IMR-90 (cell line): ENCODE results near the gene DOCK6. TPM values are rescaled to one million over a fixed set of nuclear protein-coding genes. Genes with fewer than 3 reads are reported as not detected.
A peak's percentile ranks its signal among the peaks of the same experiment; 100 is the strongest.

Experiments used
- ATAC-seq: fragments of 200-7000 bp; cut with Tn5 transposase; 2 replicates; pipeline ENCODE4 v1.9.1; 2020; ENCODE audit warnings: low read depth, mild to moderate bottlenecking, moderate library complexity
- Bru-seq: library from RNA; stranded (reverse); fragments of 400-500 nt; gene quantifications from one replicate; lab custom pipeline; 2021; lab: Mats Ljungman, UMichigan
- BruChase-seq, 2 experiments: library from RNA; stranded (reverse); fragments of 400-500 nt; gene quantifications; one replicate each; lab custom pipeline; 2021; lab: Mats Ljungman, UMichigan
- BruUV-seq: library from RNA; stranded (reverse); fragments of 400-500 nt; replicated peaks from 2 replicates; lab custom pipeline; 2021; lab: Mats Ljungman, UMichigan
- CTCF ChIA-PET: fragments of 300-600 bp; formaldehyde crosslinking; extraction: SDS; loops from one replicate; lab custom pipeline; 2021; ENCODE audit warnings: antibody characterized with exemption; lab: Yijun Ruan, JAX
- POLR2A ChIA-PET: fragments of 300-600 bp; sonication (Branson Sonifier 250); formaldehyde crosslinking; loops from one replicate; lab custom pipeline; 2022; ENCODE audit warnings: antibody characterized with exemption; ENCODE audit not compliant: unreplicated experiment; lab: Charles Lee
- DNase-seq: peaks from one replicate; pipeline ENCODE4 v3.0.0; 2013
- H2AFZ ChIP-seq: replicated peaks from 2 replicates; pipeline ENCODE3; 2013; ENCODE audit warnings: low read length, mild to moderate bottlenecking; ENCODE audit not compliant: poor library complexity
- H2AK5ac ChIP-seq: 2 replicates; pipeline ENCODE4 v1.6.1; 2013; ENCODE audit warnings: low read depth, low read length, inconsistent platforms
- H2AK9ac ChIP-seq: replicated peaks from 2 replicates; pipeline ENCODE3; 2013; ENCODE audit warnings: mild to moderate bottlenecking, low read depth, low read length, moderate library complexity; ENCODE audit not compliant: poor library complexity
- H2BK120ac ChIP-seq: 2 replicates; pipeline ENCODE4 v1.6.1; 2013; ENCODE audit warnings: low read depth, low read length, inconsistent platforms
- H2BK15ac ChIP-seq: 3 replicates; pipeline ENCODE4 v1.6.1; 2013; ENCODE audit warnings: low read depth, low read length, inconsistent platforms
- H2BK20ac ChIP-seq: 2 replicates; pipeline ENCODE4 v1.6.1; 2013; ENCODE audit warnings: low read depth, mild to moderate bottlenecking, inconsistent platforms, low read length, moderate library complexity
- H2BK5ac ChIP-seq: 2 replicates; pipeline ENCODE4 v1.6.1; 2013; ENCODE audit warnings: mild to moderate bottlenecking, low read depth, low read length, inconsistent platforms; ENCODE audit not compliant: poor library complexity, severe bottlenecking
- H3K14ac ChIP-seq: replicated peaks from 2 replicates; pipeline ENCODE4 v1.6.1; 2013; ENCODE audit warnings: low read depth, low read length, inconsistent platforms
- H3K18ac ChIP-seq: 2 replicates; pipeline ENCODE4 v1.6.1; 2013; ENCODE audit warnings: low read depth, low read length, control low read depth
- H3K23ac ChIP-seq: 2 replicates; pipeline ENCODE4 v1.6.1; 2013; ENCODE audit warnings: low read depth, low read length, inconsistent platforms
- H3K27ac ChIP-seq: 2 replicates; pipeline ENCODE4 v1.5.1; 2013; ENCODE audit warnings: mild to moderate bottlenecking, control low read depth, low read length; ENCODE audit not compliant: insufficient read depth
- H3K27me3 ChIP-seq: 2 replicates; pipeline ENCODE4 v1.6.1; 2013; ENCODE audit warnings: low read length; ENCODE audit not compliant: control insufficient read depth, insufficient read depth
- H3K36me3 ChIP-seq: 2 replicates; pipeline ENCODE4 v1.6.1; 2013; ENCODE audit warnings: low read length, mixed read lengths; ENCODE audit not compliant: control insufficient read depth, insufficient read depth
- H3K4ac ChIP-seq: 2 replicates; pipeline ENCODE4 v1.6.1; 2013; ENCODE audit warnings: low read depth, low read length, inconsistent platforms
- H3K4me1 ChIP-seq: 2 replicates; pipeline ENCODE4 v1.6.1; 2013; ENCODE audit warnings: low read length, mixed read lengths; ENCODE audit not compliant: control insufficient read depth, insufficient read depth
- H3K4me2 ChIP-seq: 2 replicates; pipeline ENCODE4 v1.6.1; 2013; ENCODE audit warnings: low read depth, mild to moderate bottlenecking, control low read depth, low read length, moderate library complexity
- H3K4me3 ChIP-seq: 2 replicates; pipeline ENCODE4 v1.5.1; 2013; ENCODE audit warnings: low read depth, mild to moderate bottlenecking, control low read depth, low read length, moderate library complexity; ENCODE audit not compliant: insufficient read depth
- H3K56ac ChIP-seq: 2 replicates; pipeline ENCODE4 v1.6.1; 2013; ENCODE audit warnings: low read length, inconsistent platforms; ENCODE audit not compliant: insufficient read depth; ENCODE audit errors: extremely low read depth
- H3K79me1 ChIP-seq, 2 experiments: 2 replicates each; pipeline ENCODE4 v1.6.1; 2013; ENCODE audit warnings: low read length in 2 of 2, inconsistent platforms in 1 of 2, low read depth in 1 of 2
- H3K9ac ChIP-seq: 2 replicates; pipeline ENCODE4 v1.6.1; 2013; ENCODE audit warnings: low read depth, low read length, control low read depth
- H3K9me1 ChIP-seq: 2 replicates; pipeline ENCODE4 v1.6.1; 2013; ENCODE audit warnings: low read length, inconsistent platforms; ENCODE audit not compliant: insufficient read depth
- H3K9me3 ChIP-seq: 2 replicates; pipeline ENCODE4 v1.6.1; 2013; ENCODE audit warnings: low read length; ENCODE audit not compliant: control insufficient read depth, insufficient read depth
- H4K20me1 ChIP-seq: 2 replicates; pipeline ENCODE4 v1.6.1; 2013; ENCODE audit warnings: low read length, inconsistent platforms; ENCODE audit not compliant: insufficient read depth
- H4K5ac ChIP-seq: 2 replicates; pipeline ENCODE4 v1.6.1; 2013; ENCODE audit warnings: mild to moderate bottlenecking, low read depth, low read length, control low read depth
- H4K8ac ChIP-seq, 2 experiments: 2 replicates each; pipeline ENCODE4 v1.6.1; 2013; ENCODE audit warnings: low read depth in 2 of 2, low read length in 2 of 2, control low read depth in 1 of 2, inconsistent platforms in 1 of 2
- H4K91ac ChIP-seq: 2 replicates; pipeline ENCODE4 v1.6.1; 2013; ENCODE audit warnings: low read depth, low read length, inconsistent platforms; ENCODE audit not compliant: insufficient read depth
- FOS ChIP-seq: fragments of 150-350 bp; IDR thresholded peaks from 2 replicates; pipeline ENCODE4 v1.6.1; 2016; ENCODE audit warnings: low read depth, low read length
- RAD21 ChIP-seq: IDR thresholded peaks from 2 replicates; pipeline ENCODE4 v1.6.1; 2012; ENCODE audit warnings: low read length, improper control_type of control experiment
- RCOR1 ChIP-seq: IDR thresholded peaks from 2 replicates; pipeline ENCODE4 v1.6.1; 2012; ENCODE audit warnings: mild to moderate bottlenecking, low read length, improper control_type of control experiment; ENCODE audit not compliant: insufficient replicate concordance
- WGBS, 2 experiments: methylation state at CpG; one replicate each; pipeline versions ENCODE4 v1.1.5 to v1.1.7; 2013; ENCODE audit warnings: missing lambda C conversion rate in 2 of 2; ENCODE audit not compliant: insufficient read length in 1 of 2; ENCODE audit errors: extremely low coverage in 2 of 2; 5-methylcytosine and 5-hydroxymethylcytosine counted together
- dilution Hi-C: fragments of 300-500 bp; cut with HindIII; formaldehyde crosslinking; loops from one replicate; pipeline ENCODE4 v1.14.3; 2018; ENCODE audit warnings: low sequenced_read_pairs; ENCODE audit not compliant: unreplicated experiment
- in situ Hi-C: fragments of 300-500 bp; cut with MboI; formaldehyde crosslinking; loops from 3 replicates; pipeline ENCODE4 v1.14.3; 2019; ENCODE audit warnings: low sequenced_read_pairs, inconsistent platforms, mixed read lengths
- intact Hi-C: fragments of 100-400 bp; cut with micrococcal nuclease; formaldehyde crosslinking; loops from 2 replicates; pipeline ENCODE4 v1.10.0; 2022
- long read RNA-seq: library from polyadenylated mRNA; unstranded; transcript quantifications from one replicate; pipeline ENCODE4 v2.0.0, GENCODE V29; 2021; ENCODE audit not compliant: unreplicated experiment
- polyA plus RNA-seq, 3 experiments: library from polyadenylated mRNA; depleted of rRNA; stranded (reverse); fragments of >200 nt; gene quantifications; 2 replicates each; pipeline ENCODE4 v1.2.3, GENCODE V29; 2012; ENCODE audit warnings: low replicate concordance in 1 of 3
- total RNA-seq: library from RNA; depleted of rRNA; stranded (reverse); fragments of >200 nt; gene quantifications from 2 replicates; pipeline ENCODE4 v1.2.3, GENCODE V29; 2012; rRNA removed
- TF ChIP-seq, protein P1 (sequence below): fragments of 150-350 bp; IDR thresholded peaks from 2 replicates; pipeline ENCODE4 v1.6.1; 2016; ENCODE audit warnings: low read depth, mild to moderate bottlenecking, low read length, moderate library complexity, borderline replicate concordance
- TF ChIP-seq, protein P2 (sequence below): conservative IDR thresholded peaks from 2 replicates; pipeline ENCODE4 v1.5.1; 2012; ENCODE audit warnings: mild to moderate bottlenecking, low read depth, low read length, improper control_type of control experiment

The DOCK6 gene, protein sequence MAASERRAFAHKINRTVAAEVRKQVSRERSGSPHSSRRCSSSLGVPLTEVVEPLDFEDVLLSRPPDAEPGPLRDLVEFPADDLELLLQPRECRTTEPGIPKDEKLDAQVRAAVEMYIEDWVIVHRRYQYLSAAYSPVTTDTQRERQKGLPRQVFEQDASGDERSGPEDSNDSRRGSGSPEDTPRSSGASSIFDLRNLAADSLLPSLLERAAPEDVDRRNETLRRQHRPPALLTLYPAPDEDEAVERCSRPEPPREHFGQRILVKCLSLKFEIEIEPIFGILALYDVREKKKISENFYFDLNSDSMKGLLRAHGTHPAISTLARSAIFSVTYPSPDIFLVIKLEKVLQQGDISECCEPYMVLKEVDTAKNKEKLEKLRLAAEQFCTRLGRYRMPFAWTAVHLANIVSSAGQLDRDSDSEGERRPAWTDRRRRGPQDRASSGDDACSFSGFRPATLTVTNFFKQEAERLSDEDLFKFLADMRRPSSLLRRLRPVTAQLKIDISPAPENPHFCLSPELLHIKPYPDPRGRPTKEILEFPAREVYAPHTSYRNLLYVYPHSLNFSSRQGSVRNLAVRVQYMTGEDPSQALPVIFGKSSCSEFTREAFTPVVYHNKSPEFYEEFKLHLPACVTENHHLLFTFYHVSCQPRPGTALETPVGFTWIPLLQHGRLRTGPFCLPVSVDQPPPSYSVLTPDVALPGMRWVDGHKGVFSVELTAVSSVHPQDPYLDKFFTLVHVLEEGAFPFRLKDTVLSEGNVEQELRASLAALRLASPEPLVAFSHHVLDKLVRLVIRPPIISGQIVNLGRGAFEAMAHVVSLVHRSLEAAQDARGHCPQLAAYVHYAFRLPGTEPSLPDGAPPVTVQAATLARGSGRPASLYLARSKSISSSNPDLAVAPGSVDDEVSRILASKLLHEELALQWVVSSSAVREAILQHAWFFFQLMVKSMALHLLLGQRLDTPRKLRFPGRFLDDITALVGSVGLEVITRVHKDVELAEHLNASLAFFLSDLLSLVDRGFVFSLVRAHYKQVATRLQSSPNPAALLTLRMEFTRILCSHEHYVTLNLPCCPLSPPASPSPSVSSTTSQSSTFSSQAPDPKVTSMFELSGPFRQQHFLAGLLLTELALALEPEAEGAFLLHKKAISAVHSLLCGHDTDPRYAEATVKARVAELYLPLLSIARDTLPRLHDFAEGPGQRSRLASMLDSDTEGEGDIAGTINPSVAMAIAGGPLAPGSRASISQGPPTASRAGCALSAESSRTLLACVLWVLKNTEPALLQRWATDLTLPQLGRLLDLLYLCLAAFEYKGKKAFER (N-terminal part only)
- total RNA-seq (4.4 and 5.0 TPM in 2 replicates), polyA plus RNA-seq (2012; rRNA removed) (17.7 and 18.4 TPM in 2 replicates), Bru-seq, nascent RNA (percentile 54 among the genes with signal in this experiment), BruChase-seq, experiment 1, labeled RNA remaining after a 6-hour chase (percentile 63 among the genes with signal in this experiment), BruChase-seq, experiment 2, labeled RNA remaining after a 2-hour chase (percentile 58 among the genes with signal in this experiment)
- 6.9 and 15.1 TPM in 2 replicates for polyA plus RNA-seq (2012; cell fraction: cytosol; rRNA removed)
- polyA plus RNA-seq (2012; cell fraction: nucleus; rRNA removed; ENCODE audit: low replicate concordance), result 64.0 and 119 TPM in 2 replicates
- long read RNA-seq, partial matches to known transcripts, result 10 of 28 reads
- long read RNA-seq, other reads (novel, unspliced or antisense), result 18 of 28 reads

DNA sequence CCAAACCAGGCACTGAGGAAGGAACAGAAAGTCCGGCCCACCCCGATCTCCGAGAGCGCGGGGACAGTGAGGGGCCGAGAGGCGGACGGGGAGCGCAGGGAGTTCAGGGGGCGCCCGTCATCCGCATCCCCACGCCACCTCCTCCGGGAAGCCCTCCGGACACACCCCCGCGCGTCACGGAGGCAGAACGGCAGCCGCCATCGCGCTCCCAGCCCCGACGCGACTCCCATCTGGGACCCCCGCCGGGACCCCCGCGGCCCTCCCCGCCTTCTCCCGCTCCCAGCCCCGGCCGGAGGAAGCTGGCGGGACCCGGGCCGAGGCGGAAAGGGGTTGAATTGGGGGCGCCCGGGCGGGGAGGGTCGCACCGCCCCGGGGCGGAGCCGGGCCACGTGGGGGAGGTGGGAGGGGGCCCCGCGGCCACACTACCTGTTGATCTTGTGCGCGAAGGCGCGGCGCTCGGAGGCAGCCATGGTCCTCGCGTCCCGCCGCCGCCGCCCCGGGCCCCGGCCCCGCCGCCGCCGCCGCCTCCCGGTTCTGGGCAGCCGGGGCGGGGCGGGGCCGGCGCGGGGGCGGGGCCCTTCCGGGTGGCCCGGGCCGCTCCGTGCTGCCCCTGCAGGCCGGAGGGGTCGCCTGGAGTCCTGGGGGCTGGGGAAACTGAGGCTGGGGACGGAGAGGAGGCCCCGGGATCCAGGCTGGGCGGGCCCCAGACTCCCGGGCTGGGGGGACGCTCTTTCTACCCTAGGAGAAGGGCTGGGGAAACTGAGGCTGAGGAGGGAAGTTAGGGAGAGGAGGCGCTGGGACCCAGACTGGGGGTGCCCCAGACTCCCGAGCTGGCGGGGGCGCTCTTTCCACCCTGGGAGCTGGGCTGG lies at the start of gene DOCK6:
Gene DOCK6 (minus strand): TSS at position 554 of the 869 bp plus-strand sequence. CDS start 84 bp downstream, at position 470.
- Histone ChIP-seq H2AFZ (peak within 1 kb of the TSS; percentile 95), H3K27me3 (no peaks in the 10 kb centered on the region; the same call in 1 of the 2 replicates), H3K9ac (peak within 1 kb of the TSS; percentile 88), H4K5ac (peak within 1 kb of the TSS; percentile 94), H2BK20ac (no peak within 1 kb of the TSS), H2BK120ac (peak within 1 kb of the TSS; percentile 54; the same call in 1 of the 2 replicates), H3K9me3 (no peaks in the 10 kb centered on the region), H3K56ac (no peak within 1 kb of the TSS), H4K8ac (peak within 1 kb of the TSS; percentile 88 to 94), H2BK15ac (no peak within 1 kb of the TSS), H3K27ac (peak within 1 kb of the TSS; percentile 66), H3K14ac (peak within 1 kb of the TSS; percentile 71), H3K23ac (peak within 1 kb of the TSS; percentile 93), H3K4ac (peak within 1 kb of the TSS; percentile 83), H3K36me3 (no peaks in the 10 kb centered on the region), H3K9me1 (no peaks in the 10 kb centered on the region), H3K18ac (peak within 1 kb of the TSS; percentile 82), H3K79me1 (peaks cover 6 to 15% of the 10 kb centered on the region in 2 experiments; a peak in 2 of 4 replicates), H3K4me3 (peak within 1 kb of the TSS; percentile 97), H4K91ac (peak within 1 kb of the TSS; percentile 62), H3K4me1 (peaks cover 5% of the 10 kb centered on the region), H2BK5ac (no peak within 1 kb of the TSS), H3K4me2 (peak within 1 kb of the TSS; percentile 97), H2AK9ac (peak within 1 kb of the TSS; percentile 98), H2AK5ac (peak within 1 kb of the TSS; percentile 82; the same call in 1 of the 2 replicates), H4K20me1 (no peaks in the 10 kb centered on the region)
- ChIA-PET POLR2A (interaction anchor here (0.6 kb wide), 1 partner anchor 29 kb away, joined by 3 read pairs; no protein-coding TSS in a partner anchor), CTCF (interaction anchor here (0.8 kb wide), 1 partner anchor 11 kb away, joined by 3 read pairs; no protein-coding TSS in a partner anchor)
- intact Hi-C loops (loop anchor here (1.0 kb wide), 1 partner anchor 125 kb away; no protein-coding TSS in a partner anchor), dilution Hi-C loops (no loop called here), in situ Hi-C loops (no loop called here)
- 2% methylated on average over 8 of the region's 91 CpGs; no CpG with 5 or more reads in 1 of the 2 experiments for WGBS, 2 experiments
- no peak for DNase-seq
- ATAC-seq, result peak; percentile 94
- BruUV-seq, result no TSS peak
- TF ChIP-seq RCOR1 (no peak), RAD21 (no peak), FOS (no peak)
- TF ChIP-seq, protein P1, sequence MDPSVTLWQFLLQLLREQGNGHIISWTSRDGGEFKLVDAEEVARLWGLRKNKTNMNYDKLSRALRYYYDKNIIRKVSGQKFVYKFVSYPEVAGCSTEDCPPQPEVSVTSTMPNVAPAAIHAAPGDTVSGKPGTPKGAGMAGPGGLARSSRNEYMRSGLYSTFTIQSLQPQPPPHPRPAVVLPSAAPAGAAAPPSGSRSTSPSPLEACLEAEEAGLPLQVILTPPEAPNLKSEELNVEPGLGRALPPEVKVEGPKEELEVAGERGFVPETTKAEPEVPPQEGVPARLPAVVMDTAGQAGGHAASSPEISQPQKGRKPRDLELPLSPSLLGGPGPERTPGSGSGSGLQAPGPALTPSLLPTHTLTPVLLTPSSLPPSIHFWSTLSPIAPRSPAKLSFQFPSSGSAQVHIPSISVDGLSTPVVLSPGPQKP, result no peak
- TF ChIP-seq, protein P2, sequence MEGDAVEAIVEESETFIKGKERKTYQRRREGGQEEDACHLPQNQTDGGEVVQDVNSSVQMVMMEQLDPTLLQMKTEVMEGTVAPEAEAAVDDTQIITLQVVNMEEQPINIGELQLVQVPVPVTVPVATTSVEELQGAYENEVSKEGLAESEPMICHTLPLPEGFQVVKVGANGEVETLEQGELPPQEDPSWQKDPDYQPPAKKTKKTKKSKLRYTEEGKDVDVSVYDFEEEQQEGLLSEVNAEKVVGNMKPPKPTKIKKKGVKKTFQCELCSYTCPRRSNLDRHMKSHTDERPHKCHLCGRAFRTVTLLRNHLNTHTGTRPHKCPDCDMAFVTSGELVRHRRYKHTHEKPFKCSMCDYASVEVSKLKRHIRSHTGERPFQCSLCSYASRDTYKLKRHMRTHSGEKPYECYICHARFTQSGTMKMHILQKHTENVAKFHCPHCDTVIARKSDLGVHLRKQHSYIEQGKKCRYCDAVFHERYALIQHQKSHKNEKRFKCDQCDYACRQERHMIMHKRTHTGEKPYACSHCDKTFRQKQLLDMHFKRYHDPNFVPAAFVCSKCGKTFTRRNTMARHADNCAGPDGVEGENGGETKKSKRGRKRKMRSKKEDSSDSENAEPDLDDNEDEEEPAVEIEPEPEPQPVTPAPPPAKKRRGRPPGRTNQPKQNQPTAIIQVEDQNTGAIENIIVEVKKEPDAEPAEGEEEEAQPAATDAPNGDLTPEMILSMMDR, result peak; percentile 38
